Measurements from ENCODE around the gene CSNK1D. TPM values are rescaled to one million over a fixed set of nuclear protein-coding genes. Genes with fewer than 3 reads are reported as not detected.
A peak's percentile ranks its signal among the peaks of the same experiment; 100 is the strongest.

CSNK1D gene
- total and polyA plus RNA-seq, 2 experiments from 2014 or later = 35.1 to 102 TPM

GRCh38 chr17:82243648-82244412, 29.7 kb downstream of the CSNK1D start:
- peaks cover 70% of the 10 kb centered on the region for H3F3A ChIP-seq (ENCODE audit: insufficient read depth)
- no peak overlapping the region for H3K4me3 ChIP-seq
- H3K9me2 ChIP-seq (ENCODE audit: insufficient read depth) = no peaks in the 10 kb centered on the region
- WGBS, 2 experiments (ENCODE audit: low coverage in 1 of 2, low lambda C conversion rate in 2 of 2, missing lambda C conversion rate in 2 of 2) = 84 to 85% methylated on average over 18 to 19 of the region's 19 CpGs
- no peak overlapping the region for H2AFZ ChIP-seq
- H3K36me3 ChIP-seq (ENCODE audit: low read depth) = peaks cover 18% of the 10 kb centered on the region; the same call in 1 of the 2 replicates
- no peak overlapping the region for H3K9ac ChIP-seq
- TF ChIP-seq EZH2phosphoT487 (IDR thresholded peaks at IDR 0.05; ENCODE audit: insufficient read depth, low read depth) = no peak
- no peak for TF ChIP-seq EZH2 (IDR thresholded peaks at IDR 0.05; ENCODE audit: insufficient read depth, poor library complexity, severe bottlenecking)
- no peaks in the 10 kb centered on the region for H3K27me3 ChIP-seq (replicated peaks; ENCODE audit: insufficient read depth)
- in situ Hi-C loops (cut with MboI) = no loop called here
- H3K4me2 ChIP-seq (ENCODE audit: unreplicated experiment) = no peak overlapping the region
- H3K79me2 ChIP-seq (ENCODE audit: insufficient read depth) = peaks cover 37% of the 10 kb centered on the region
- peaks cover 45% of the 10 kb centered on the region for H3K4me1 ChIP-seq (ENCODE audit: insufficient read depth)
- H3K9me3 ChIP-seq (ENCODE audit: low read depth) = no peaks in the 10 kb centered on the region
- H3K27ac ChIP-seq = no peak overlapping the region
- no peak for DNase-seq
- H4K20me1 ChIP-seq (ENCODE audit: insufficient read depth) = peaks cover 6% of the 10 kb centered on the region; the same call in 1 of the 2 replicates

GRCh38 chr17:82242977-82243647, 30.4 kb downstream of the CSNK1D start:
- WGBS, 2 experiments (ENCODE audit: low coverage in 1 of 2, low lambda C conversion rate in 2 of 2, missing lambda C conversion rate in 2 of 2) = 52 to 61% methylated on average over 29 of the region's 29 CpGs
- Histone ChIP-seq H3K4me2 (ENCODE audit: unreplicated experiment) (no peak overlapping the region), H3K9ac (no peak overlapping the region), H3F3A (ENCODE audit: insufficient read depth) (peaks cover 69% of the 10 kb centered on the region), H4K20me1 (ENCODE audit: insufficient read depth) (peaks cover 6% of the 10 kb centered on the region; the same call in 1 of the 2 replicates), H3K27ac (peak overlapping the region; percentile 79), H2AFZ (no peak overlapping the region), H3K27me3 (replicated peaks; ENCODE audit: insufficient read depth) (no peaks in the 10 kb centered on the region), H3K4me3 (no peak overlapping the region), H3K9me2 (ENCODE audit: insufficient read depth) (no peaks in the 10 kb centered on the region), H3K9me3 (ENCODE audit: low read depth) (no peaks in the 10 kb centered on the region), H3K36me3 (ENCODE audit: low read depth) (peaks cover 15% of the 10 kb centered on the region; the same call in 1 of the 2 replicates), H3K79me2 (ENCODE audit: insufficient read depth) (peaks cover 37% of the 10 kb centered on the region), H3K4me1 (ENCODE audit: insufficient read depth) (peaks cover 52% of the 10 kb centered on the region)
- in situ Hi-C loops (cut with MboI) = no loop called here
- TF ChIP-seq EZH2phosphoT487 (IDR thresholded peaks at IDR 0.05; ENCODE audit: insufficient read depth, low read depth) (no peak), EZH2 (IDR thresholded peaks at IDR 0.05; ENCODE audit: insufficient read depth, poor library complexity, severe bottlenecking) (no peak)
- DNase-seq = peak; percentile 89

- no peak overlapping the region for H2AFZ ChIP-seq
- peak overlapping the region; percentile 79 for H3K27ac ChIP-seq
- H3K9me2 ChIP-seq (ENCODE audit: insufficient read depth) = no peaks in the 10 kb centered on the region
- H3K4me1 ChIP-seq (ENCODE audit: insufficient read depth) = peaks cover 56% of the 10 kb centered on the region
- H3K36me3 ChIP-seq (ENCODE audit: low read depth) = peaks cover 10% of the 10 kb centered on the region; the same call in 1 of the 2 replicates
- WGBS, 2 experiments (ENCODE audit: low coverage in 1 of 2, low lambda C conversion rate in 2 of 2, missing lambda C conversion rate in 2 of 2) = 88 to 89% methylated on average over 24 of the region's 24 CpGs
- H3K4me3 ChIP-seq = no peak overlapping the region
- in situ Hi-C loops (cut with MboI) = no loop called here
- H3F3A ChIP-seq (ENCODE audit: insufficient read depth) = peaks cover 68% of the 10 kb centered on the region
- H3K27me3 ChIP-seq (replicated peaks; ENCODE audit: insufficient read depth) = no peaks in the 10 kb centered on the region
- H3K4me2 ChIP-seq (ENCODE audit: unreplicated experiment) = no peak overlapping the region
- H3K9ac ChIP-seq = no peak overlapping the region
- peaks cover 6% of the 10 kb centered on the region; the same call in 1 of the 2 replicates for H4K20me1 ChIP-seq (ENCODE audit: insufficient read depth)
- peaks cover 38% of the 10 kb centered on the region for H3K79me2 ChIP-seq (ENCODE audit: insufficient read depth)
- DNase-seq = no peak
- H3K9me3 ChIP-seq (ENCODE audit: low read depth) = no peaks in the 10 kb centered on the region
- TF ChIP-seq EZH2 (IDR thresholded peaks at IDR 0.05; ENCODE audit: insufficient read depth, poor library complexity, severe bottlenecking) = no peak
- TF ChIP-seq EZH2phosphoT487 (IDR thresholded peaks at IDR 0.05; ENCODE audit: insufficient read depth, low read depth) = no peak
Measured at GRCh38 chr17:82242698-82242976, 30.9 kb downstream of the CSNK1D start.

DNA sequence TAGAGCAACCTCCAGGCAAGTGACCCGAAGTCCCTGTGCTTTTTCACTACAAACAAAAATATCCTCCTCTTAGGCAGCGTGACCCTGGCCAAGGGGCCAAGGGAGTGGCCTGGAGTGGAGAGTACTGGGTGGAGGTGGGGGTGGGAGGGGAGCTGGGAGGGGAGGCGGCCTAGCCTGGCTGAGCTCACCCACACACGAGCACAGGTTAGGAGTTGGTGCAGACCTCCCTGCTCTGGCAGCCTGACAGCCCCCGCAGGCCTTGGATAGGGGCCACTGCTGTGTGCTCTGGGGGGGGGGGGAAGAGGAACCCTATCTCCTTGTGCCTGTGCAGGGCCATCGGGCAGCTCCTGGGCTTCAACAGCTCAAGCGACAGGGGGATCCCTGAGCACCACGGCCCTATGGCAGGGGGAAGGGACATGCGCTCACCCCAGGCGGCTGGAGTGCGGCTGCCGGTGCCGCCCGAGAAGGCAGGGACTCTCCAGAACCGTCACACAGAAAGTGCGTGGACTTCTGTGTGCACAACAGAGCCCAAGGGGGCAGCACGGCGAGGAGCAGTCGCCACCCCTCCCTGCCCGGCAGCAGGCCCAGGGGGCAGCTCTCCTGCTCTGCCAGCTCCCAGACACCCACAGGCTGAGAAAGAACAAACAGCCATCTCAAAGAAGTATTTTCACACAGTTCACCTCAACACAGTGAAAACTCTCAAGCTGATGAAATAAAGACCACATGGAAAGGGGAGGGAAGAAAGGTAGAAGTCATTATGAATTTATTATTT, 31.4 kb downstream of the CSNK1D start:
- H3K9ac ChIP-seq = peak overlapping the region; percentile 45; the same call in 1 of the 2 replicates
- peaks cover 6% of the 10 kb centered on the region; the same call in 1 of the 2 replicates for H4K20me1 ChIP-seq (ENCODE audit: insufficient read depth)
- in situ Hi-C loops (cut with MboI) = no loop called here

More for the DNA sequence above, 31.4 kb downstream of the CSNK1D start:
- 49 to 59% methylated on average over 16 to 20 of the region's 20 CpGs for WGBS, 2 experiments (ENCODE audit: low coverage in 1 of 2, low lambda C conversion rate in 2 of 2, missing lambda C conversion rate in 2 of 2)
- peaks cover 7% of the 10 kb centered on the region; the same call in 1 of the 2 replicates for H3K36me3 ChIP-seq (ENCODE audit: low read depth)
- no peak for DNase-seq
- H3K27me3 ChIP-seq (replicated peaks; ENCODE audit: insufficient read depth) = no peaks in the 10 kb centered on the region
- no peaks in the 10 kb centered on the region for H3K9me3 ChIP-seq (ENCODE audit: low read depth)
- H3K27ac ChIP-seq = peak overlapping the region; percentile 79
- H2AFZ ChIP-seq = no peak overlapping the region
- peaks cover 38% of the 10 kb centered on the region for H3K79me2 ChIP-seq (ENCODE audit: insufficient read depth)
- no peak for TF ChIP-seq EZH2 (IDR thresholded peaks at IDR 0.05; ENCODE audit: insufficient read depth, poor library complexity, severe bottlenecking)
- no peak for TF ChIP-seq EZH2phosphoT487 (IDR thresholded peaks at IDR 0.05; ENCODE audit: insufficient read depth, low read depth)
- H3K4me3 ChIP-seq = no peak overlapping the region
- peaks cover 51% of the 10 kb centered on the region for H3K4me1 ChIP-seq (ENCODE audit: insufficient read depth)
- peaks cover 63% of the 10 kb centered on the region for H3F3A ChIP-seq (ENCODE audit: insufficient read depth)
- H3K4me2 ChIP-seq (ENCODE audit: unreplicated experiment) = no peak overlapping the region
- H3K9me2 ChIP-seq (ENCODE audit: insufficient read depth) = no peaks in the 10 kb centered on the region

Data from GM23248 (cell line).